B cell (primary cell): Measurements from ENCODE around the gene PRPS1L1.

Experiments used
- CTCF ChIP-seq: fragments of 200-600 bp; IDR thresholded peaks from one replicate; pipeline ENCODE4 v1.8.0; 2022; ENCODE audit warnings: antibody characterized with exemption, mild to moderate bottlenecking
- EZH2 ChIP-seq: IDR thresholded peaks from 2 replicates; pipeline ENCODE4 v1.6.1; 2012; ENCODE audit warnings: borderline replicate concordance, low read depth, mild to moderate bottlenecking, moderate library complexity, low read length; ENCODE audit not compliant: insufficient read depth, poor library complexity, severe bottlenecking

- TF ChIP-seq CTCF (no peak), EZH2 (no peak)
Observed at GRCh38 chr7:18053177-18053928, 25.7 kb upstream of the PRPS1L1 start.
